GM12878 (cell line): ENCODE data around the gene IFI6. TPM values are rescaled to one million over a fixed set of nuclear protein-coding genes. Genes with fewer than 3 reads are reported as not detected.

ENCODE experiments used
- ATAC-seq: fragments of 200-7000 bp; cut with Tn5 transposase; 3 replicates; pipeline ENCODE4 v1.9.1; 2020; ENCODE audit warnings: mild to moderate bottlenecking, moderate library complexity
- BruUV-seq: library from RNA; stranded (reverse); fragments of 400-500 nt; replicated peaks from 2 replicates; lab custom pipeline; 2021; lab: Mats Ljungman, UMichigan
- CTCF ChIA-PET: fragments of 300-600 bp; sonication (Branson Sonifier 250); formaldehyde crosslinking; extraction: SDS; loops from one replicate; lab custom pipeline; 2021; ENCODE audit warnings: inconsistent platforms; lab: Yijun Ruan, JAX
- POLR2A ChIA-PET: fragments of 350-600 bp; formaldehyde crosslinking; extraction: SDS; loops from one replicate; lab custom pipeline; 2021; ENCODE audit warnings: inconsistent platforms; lab: Charles Lee
- RAD21 ChIA-PET: fragments of 300-600 bp; sonication (Branson Sonifier 250); formaldehyde crosslinking; loops from one replicate; lab custom pipeline; 2023; ENCODE audit warnings: antibody characterized with exemption; ENCODE audit not compliant: unreplicated experiment; lab: Charles Lee
- SMC1A ChIA-PET: fragments of 300-600 bp; sonication (Branson Sonifier 250); formaldehyde crosslinking; loops from one replicate; lab custom pipeline; 2023; ENCODE audit not compliant: unreplicated experiment, uncharacterized antibody; lab: Charles Lee
- DNase-seq: peaks from one replicate; pipeline ENCODE4 v3.0.0-alpha.2; 2011; ENCODE audit warnings: low read depth, low spot score
- FAIRE-seq: peaks from 3 replicates; lab custom pipeline; 2011; peaks lifted over from hg19 to GRCh38; lab: Jason Lieb, UNC
- H2AFZ ChIP-seq: 2 replicates; pipeline ENCODE4 v1.6.0; 2011; ENCODE audit warnings: low read depth, low read length, control low read depth; ENCODE audit not compliant: control insufficient read depth
- H3K27ac ChIP-seq: 2 replicates; pipeline ENCODE4 v1.5.1; 2011; ENCODE audit warnings: control low read depth; ENCODE audit not compliant: control insufficient read depth, insufficient read depth
- H3K27me3 ChIP-seq, 2 experiments: replicated peaks in 1 of 2; 2 replicates each; pipeline versions ENCODE4 v1.6.0 to v1.6.1; 2011; ENCODE audit warnings: low read length in 1 of 2; ENCODE audit not compliant: control insufficient read depth in 2 of 2, insufficient read depth in 2 of 2
- H3K36me3 ChIP-seq, 2 experiments: 2 replicates each; pipeline ENCODE4 v1.5.1; 2011; ENCODE audit warnings: low read length in 1 of 2; ENCODE audit not compliant: control insufficient read depth in 2 of 2, insufficient read depth in 2 of 2
- H3K4me1 ChIP-seq: 2 replicates; pipeline ENCODE4 v1.6.1; 2011; ENCODE audit warnings: mild to moderate bottlenecking, low read length, moderate library complexity, mixed read lengths; ENCODE audit not compliant: control insufficient read depth, insufficient read depth
- H3K4me2 ChIP-seq: 2 replicates; pipeline ENCODE4 v1.6.0; 2011; ENCODE audit warnings: control low read depth; ENCODE audit not compliant: control insufficient read depth, insufficient read depth
- H3K4me3 ChIP-seq: fragments of 200-600 bp; sonication (generic); 2 replicates; pipeline ENCODE4 v1.5.1; 2016
- H3K79me2 ChIP-seq: 2 replicates; pipeline ENCODE4 v1.6.0; 2011; ENCODE audit warnings: low read length; ENCODE audit not compliant: control insufficient read depth, insufficient read depth
- H3K9ac ChIP-seq: 2 replicates; pipeline ENCODE4 v1.8.0; 2011; ENCODE audit warnings: low read length, control low read depth, mixed read lengths; ENCODE audit not compliant: control insufficient read depth, insufficient read depth
- H3K9me3 ChIP-seq: replicated peaks from 3 replicates; pipeline ENCODE4 v1.5.1; 2011; ENCODE audit warnings: mild to moderate bottlenecking, low read length; ENCODE audit not compliant: control insufficient read depth, insufficient read depth
- H4K20me1 ChIP-seq: 2 replicates; pipeline ENCODE4 v1.6.0; 2011; ENCODE audit not compliant: control insufficient read depth, insufficient read depth
- JUNB ChIP-seq: IDR thresholded peaks from 2 replicates; pipeline ENCODE4 v1.6.1; 2016; ENCODE audit warnings: antibody characterized with exemption, mild to moderate bottlenecking
- MYB ChIP-seq: fragments of 150-350 bp; IDR thresholded peaks from 2 replicates; pipeline ENCODE4 v1.6.1; 2014; ENCODE audit warnings: mild to moderate bottlenecking, low read depth, low read length, borderline replicate concordance
- SIX5 ChIP-seq: IDR thresholded peaks from 2 replicates; pipeline ENCODE4 v1.6.1; 2011; ENCODE audit warnings: mild to moderate bottlenecking, low read depth, low read length, moderate library complexity; ENCODE audit not compliant: severe bottlenecking
- SREBF1 ChIP-seq: IDR thresholded peaks from 2 replicates; pipeline ENCODE4 v1.6.1; 2012; ENCODE audit warnings: mild to moderate bottlenecking, low read length
- TAF1 ChIP-seq: IDR thresholded peaks from 2 replicates; pipeline ENCODE4 v1.6.1; 2011; ENCODE audit warnings: mild to moderate bottlenecking, low read depth, low read length, borderline replicate concordance
- ZNF207 ChIP-seq: fragments of 450-650 bp; IDR thresholded peaks from 2 replicates; pipeline ENCODE4 v1.6.1; 2014; ENCODE audit warnings: antibody characterized with exemption, mild to moderate bottlenecking, borderline replicate concordance
- in situ Hi-C: fragments of 300-500 bp; cut with MboI; formaldehyde crosslinking; loops from 9 replicates; pipeline ENCODE4 v1.14.3; 2018; ENCODE audit warnings: mixed read lengths
- intact Hi-C: fragments of 100-400 bp; cut with micrococcal nuclease; formaldehyde crosslinking; loops from one replicate; pipeline ENCODE4 v1.14.2; 2022; ENCODE audit not compliant: unreplicated experiment
- polyA plus RNA-seq, 11 experiments: library from polyadenylated mRNA; depleted of rRNA in 4 of 11; unstranded in 6 of 11; stranded (reverse) in 5 of 11; fragments of >200 nt; fragmentation: Nextera tagmentation in 4 of 11; fragmentation: Illumina TruSeq in 1 of 11; extraction: Ambion mirVana in 4 of 11; extraction: Trizol in 1 of 11; gene quantifications; 1 replicate in 1 of 11; 2 replicates in 10 of 11; pipeline versions ENCODE4 v1.2.1 to v1.2.3, GENCODE V29; 2011 to 2016; ENCODE audit warnings: inconsistent platforms in 2 of 11, missing spikeins in 2 of 11, low read depth in 1 of 11
- total RNA-seq, 4 experiments: library from RNA; depleted of rRNA in 3 of 4; stranded (reverse); fragments of >200 nt in 3 of 4; fragmentation: Illumina TruSeq in 1 of 4; extraction: Trizol in 1 of 4; gene quantifications; 2 replicates each; pipeline versions ENCODE4 v1.2.1 to v1.2.3, GENCODE V29; 2013 to 2021
- TF ChIP-seq, protein P1 (sequence below): fragments of 150-350 bp; IDR thresholded peaks from 2 replicates; pipeline ENCODE4 v1.6.1; 2014; ENCODE audit warnings: mild to moderate bottlenecking, low read depth, low read length
- TF ChIP-seq, protein P2 (sequence below): fragments of 450-650 bp; IDR thresholded peaks from 2 replicates; pipeline ENCODE4 v1.6.1; 2017; ENCODE audit warnings: antibody characterized with exemption, mild to moderate bottlenecking, moderate library complexity
- TF ChIP-seq, protein P3 (sequence below): fragments of 150-350 bp; IDR thresholded peaks from 2 replicates; pipeline ENCODE4 v1.6.1; 2016; ENCODE audit warnings: low read depth, low read length
- TF ChIP-seq, protein P4 (sequence below): IDR thresholded peaks from 2 replicates; pipeline ENCODE4 v1.6.1; 2012; ENCODE audit warnings: low read depth, low read length, improper control_type of control experiment
- TF ChIP-seq, protein P5 (sequence below), 3 experiments: IDR thresholded peaks in 2 of 3; conservative IDR thresholded peaks in 1 of 3; 2 replicates each; pipeline ENCODE4 v1.5.1; 2011; ENCODE audit warnings: low read depth in 3 of 3, low read length in 3 of 3, mild to moderate bottlenecking in 3 of 3, control low read depth in 2 of 3, moderate library complexity in 2 of 3, inconsistent platforms in 1 of 3, mixed read lengths in 1 of 3; ENCODE audit not compliant: control insufficient read depth in 2 of 3, insufficient read depth in 1 of 3; ENCODE audit errors: extremely low read depth in 1 of 3

Gene IFI6
- total and polyA plus RNA-seq, 10 of the 15 experiments (the other 5 are each of a cell fraction or from before 2014, with no cell fraction given): 5.6 to 123 (median 69.0) TPM

DNA sequence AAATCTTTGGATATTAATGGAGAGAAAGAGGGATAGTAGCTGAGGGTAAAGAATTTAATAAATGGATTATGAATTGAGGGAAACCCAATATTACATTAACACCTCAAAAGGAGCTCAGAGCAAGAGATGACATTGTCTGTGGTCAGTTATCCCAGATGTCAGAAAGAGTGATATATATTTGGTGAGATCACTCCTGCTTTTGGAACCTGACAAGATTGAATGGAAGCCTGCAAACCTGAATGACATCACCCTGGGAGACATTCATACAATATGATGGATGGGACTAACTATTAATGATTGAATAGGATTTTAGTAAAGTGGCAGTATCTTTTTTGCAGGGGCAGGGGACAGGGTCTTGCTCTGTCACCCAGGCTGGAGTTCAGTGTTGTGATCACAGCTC is 6.8 kb upstream of the IFI6 start:
- Histone ChIP-seq H3K9me3 (peaks cover 8% of the 10 kb centered on the region; the same call in 2 of the 3 replicates), H3K4me3 (no peak overlapping the region), H2AFZ (no peak overlapping the region), H3K79me2 (no peaks in the 10 kb centered on the region), H4K20me1 (no peaks in the 10 kb centered on the region), H3K9ac (no peak overlapping the region), H3K27me3 (no peaks in the 10 kb centered on the region), H3K27ac (no peak overlapping the region), H3K4me2 (no peak overlapping the region), H3K4me1 (no peaks in the 10 kb centered on the region), H3K36me3 (no peaks in the 10 kb centered on the region)
- FAIRE-seq (no peak), ATAC-seq (no peak), DNase-seq (no peak)
- in situ Hi-C loops (no loop called here), intact Hi-C loops (no loop called here)
- ChIA-PET CTCF (interaction anchor here (0.8 to 1.9 kb wide), 4 partner anchors 9 to 382 kb away, joined by 3 to 6 read pairs (median 3); no protein-coding TSS in a partner anchor), POLR2A (no interaction called here), RAD21 (no interaction called here), SMC1A (interaction anchor here (2.1 kb wide), 1 partner anchor 11 kb away, joined by 11 read pairs; no protein-coding TSS in a partner anchor)
- no TSS peak for BruUV-seq
- TF ChIP-seq SREBF1 (no peak), SIX5 (no peak), MYB (no peak), TAF1 (no peak), JUNB (no peak), ZNF207 (no peak)
- TF ChIP-seq, protein P1, sequence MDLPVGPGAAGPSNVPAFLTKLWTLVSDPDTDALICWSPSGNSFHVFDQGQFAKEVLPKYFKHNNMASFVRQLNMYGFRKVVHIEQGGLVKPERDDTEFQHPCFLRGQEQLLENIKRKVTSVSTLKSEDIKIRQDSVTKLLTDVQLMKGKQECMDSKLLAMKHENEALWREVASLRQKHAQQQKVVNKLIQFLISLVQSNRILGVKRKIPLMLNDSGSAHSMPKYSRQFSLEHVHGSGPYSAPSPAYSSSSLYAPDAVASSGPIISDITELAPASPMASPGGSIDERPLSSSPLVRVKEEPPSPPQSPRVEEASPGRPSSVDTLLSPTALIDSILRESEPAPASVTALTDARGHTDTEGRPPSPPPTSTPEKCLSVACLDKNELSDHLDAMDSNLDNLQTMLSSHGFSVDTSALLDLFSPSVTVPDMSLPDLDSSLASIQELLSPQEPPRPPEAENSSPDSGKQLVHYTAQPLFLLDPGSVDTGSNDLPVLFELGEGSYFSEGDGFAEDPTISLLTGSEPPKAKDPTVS: no peak
- TF ChIP-seq, protein P2, sequence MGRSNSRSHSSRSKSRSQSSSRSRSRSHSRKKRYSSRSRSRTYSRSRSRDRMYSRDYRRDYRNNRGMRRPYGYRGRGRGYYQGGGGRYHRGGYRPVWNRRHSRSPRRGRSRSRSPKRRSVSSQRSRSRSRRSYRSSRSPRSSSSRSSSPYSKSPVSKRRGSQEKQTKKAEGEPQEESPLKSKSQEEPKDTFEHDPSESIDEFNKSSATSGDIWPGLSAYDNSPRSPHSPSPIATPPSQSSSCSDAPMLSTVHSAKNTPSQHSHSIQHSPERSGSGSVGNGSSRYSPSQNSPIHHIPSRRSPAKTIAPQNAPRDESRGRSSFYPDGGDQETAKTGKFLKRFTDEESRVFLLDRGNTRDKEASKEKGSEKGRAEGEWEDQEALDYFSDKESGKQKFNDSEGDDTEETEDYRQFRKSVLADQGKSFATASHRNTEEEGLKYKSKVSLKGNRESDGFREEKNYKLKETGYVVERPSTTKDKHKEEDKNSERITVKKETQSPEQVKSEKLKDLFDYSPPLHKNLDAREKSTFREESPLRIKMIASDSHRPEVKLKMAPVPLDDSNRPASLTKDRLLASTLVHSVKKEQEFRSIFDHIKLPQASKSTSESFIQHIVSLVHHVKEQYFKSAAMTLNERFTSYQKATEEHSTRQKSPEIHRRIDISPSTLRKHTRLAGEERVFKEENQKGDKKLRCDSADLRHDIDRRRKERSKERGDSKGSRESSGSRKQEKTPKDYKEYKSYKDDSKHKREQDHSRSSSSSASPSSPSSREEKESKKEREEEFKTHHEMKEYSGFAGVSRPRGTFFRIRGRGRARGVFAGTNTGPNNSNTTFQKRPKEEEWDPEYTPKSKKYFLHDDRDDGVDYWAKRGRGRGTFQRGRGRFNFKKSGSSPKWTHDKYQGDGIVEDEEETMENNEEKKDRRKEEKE: no peak
- TF ChIP-seq, protein P3, sequence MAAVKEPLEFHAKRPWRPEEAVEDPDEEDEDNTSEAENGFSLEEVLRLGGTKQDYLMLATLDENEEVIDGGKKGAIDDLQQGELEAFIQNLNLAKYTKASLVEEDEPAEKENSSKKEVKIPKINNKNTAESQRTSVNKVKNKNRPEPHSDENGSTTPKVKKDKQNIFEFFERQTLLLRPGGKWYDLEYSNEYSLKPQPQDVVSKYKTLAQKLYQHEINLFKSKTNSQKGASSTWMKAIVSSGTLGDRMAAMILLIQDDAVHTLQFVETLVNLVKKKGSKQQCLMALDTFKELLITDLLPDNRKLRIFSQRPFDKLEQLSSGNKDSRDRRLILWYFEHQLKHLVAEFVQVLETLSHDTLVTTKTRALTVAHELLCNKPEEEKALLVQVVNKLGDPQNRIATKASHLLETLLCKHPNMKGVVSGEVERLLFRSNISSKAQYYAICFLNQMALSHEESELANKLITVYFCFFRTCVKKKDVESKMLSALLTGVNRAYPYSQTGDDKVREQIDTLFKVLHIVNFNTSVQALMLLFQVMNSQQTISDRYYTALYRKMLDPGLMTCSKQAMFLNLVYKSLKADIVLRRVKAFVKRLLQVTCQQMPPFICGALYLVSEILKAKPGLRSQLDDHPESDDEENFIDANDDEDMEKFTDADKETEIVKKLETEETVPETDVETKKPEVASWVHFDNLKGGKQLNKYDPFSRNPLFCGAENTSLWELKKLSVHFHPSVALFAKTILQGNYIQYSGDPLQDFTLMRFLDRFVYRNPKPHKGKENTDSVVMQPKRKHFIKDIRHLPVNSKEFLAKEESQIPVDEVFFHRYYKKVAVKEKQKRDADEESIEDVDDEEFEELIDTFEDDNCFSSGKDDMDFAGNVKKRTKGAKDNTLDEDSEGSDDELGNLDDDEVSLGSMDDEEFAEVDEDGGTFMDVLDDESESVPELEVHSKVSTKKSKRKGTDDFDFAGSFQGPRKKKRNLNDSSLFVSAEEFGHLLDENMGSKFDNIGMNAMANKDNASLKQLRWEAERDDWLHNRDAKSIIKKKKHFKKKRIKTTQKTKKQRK: no peak
- TF ChIP-seq, protein P4, sequence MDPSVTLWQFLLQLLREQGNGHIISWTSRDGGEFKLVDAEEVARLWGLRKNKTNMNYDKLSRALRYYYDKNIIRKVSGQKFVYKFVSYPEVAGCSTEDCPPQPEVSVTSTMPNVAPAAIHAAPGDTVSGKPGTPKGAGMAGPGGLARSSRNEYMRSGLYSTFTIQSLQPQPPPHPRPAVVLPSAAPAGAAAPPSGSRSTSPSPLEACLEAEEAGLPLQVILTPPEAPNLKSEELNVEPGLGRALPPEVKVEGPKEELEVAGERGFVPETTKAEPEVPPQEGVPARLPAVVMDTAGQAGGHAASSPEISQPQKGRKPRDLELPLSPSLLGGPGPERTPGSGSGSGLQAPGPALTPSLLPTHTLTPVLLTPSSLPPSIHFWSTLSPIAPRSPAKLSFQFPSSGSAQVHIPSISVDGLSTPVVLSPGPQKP: no peak
- TF ChIP-seq, protein P5, sequence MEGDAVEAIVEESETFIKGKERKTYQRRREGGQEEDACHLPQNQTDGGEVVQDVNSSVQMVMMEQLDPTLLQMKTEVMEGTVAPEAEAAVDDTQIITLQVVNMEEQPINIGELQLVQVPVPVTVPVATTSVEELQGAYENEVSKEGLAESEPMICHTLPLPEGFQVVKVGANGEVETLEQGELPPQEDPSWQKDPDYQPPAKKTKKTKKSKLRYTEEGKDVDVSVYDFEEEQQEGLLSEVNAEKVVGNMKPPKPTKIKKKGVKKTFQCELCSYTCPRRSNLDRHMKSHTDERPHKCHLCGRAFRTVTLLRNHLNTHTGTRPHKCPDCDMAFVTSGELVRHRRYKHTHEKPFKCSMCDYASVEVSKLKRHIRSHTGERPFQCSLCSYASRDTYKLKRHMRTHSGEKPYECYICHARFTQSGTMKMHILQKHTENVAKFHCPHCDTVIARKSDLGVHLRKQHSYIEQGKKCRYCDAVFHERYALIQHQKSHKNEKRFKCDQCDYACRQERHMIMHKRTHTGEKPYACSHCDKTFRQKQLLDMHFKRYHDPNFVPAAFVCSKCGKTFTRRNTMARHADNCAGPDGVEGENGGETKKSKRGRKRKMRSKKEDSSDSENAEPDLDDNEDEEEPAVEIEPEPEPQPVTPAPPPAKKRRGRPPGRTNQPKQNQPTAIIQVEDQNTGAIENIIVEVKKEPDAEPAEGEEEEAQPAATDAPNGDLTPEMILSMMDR (IDR thresholded peaks at IDR 0.05 in 2 of 3, conservative IDR thresholded peaks at IDR 0.05 in 1 of 3; ENCODE audit: control insufficient read depth in 2 of 3, extremely low read depth in 1 of 3, insufficient read depth in 1 of 3, low read depth in 3 of 3, low read length in 3 of 3): no peak
